Activated B cell treated with CpG ODN at 0.5 μM for 24 hours (primary cell): ENCODE results near the gene ENTPD8. TPM values are rescaled to one million over a fixed set of nuclear protein-coding genes. Genes with fewer than 3 reads are reported as not detected.

Source experiments
- ATAC-seq: fragments of 200-7000 bp; cut with Tn5 transposase; one replicate; pipeline ENCODE4 v1.10.0; 2021; ENCODE audit warnings: low read depth, mild to moderate bottlenecking, moderate library complexity
- CTCF ChIA-PET: fragments of 350-600 bp; sonication (Branson Sonifier 250); formaldehyde crosslinking; loops from one replicate; lab custom pipeline; 2021; ENCODE audit warnings: antibody characterized with exemption; lab: Charles Lee
- POLR2A ChIA-PET: fragments of 350-600 bp; sonication (Branson Sonifier 250); formaldehyde crosslinking; loops from one replicate; lab custom pipeline; 2021; ENCODE audit warnings: antibody characterized with exemption; lab: Charles Lee
- DNase-seq: peaks from one replicate; pipeline ENCODE4 v3.0.0; 2022
- H3K27ac Mint-ChIP-seq: one replicate; pipeline ENCODE4 v1.8.0; 2020; ENCODE audit warnings: mixed read lengths
- H3K27me3 Mint-ChIP-seq: one replicate; pipeline ENCODE4 v1.8.0; 2021; ENCODE audit warnings: mixed read lengths
- H3K36me3 Mint-ChIP-seq: one replicate; pipeline ENCODE4 v1.8.0; 2021; ENCODE audit warnings: low read depth, mixed read lengths
- H3K4me1 Mint-ChIP-seq: one replicate; pipeline ENCODE4 v1.8.0; 2021; ENCODE audit warnings: mixed read lengths
- H3K4me3 Mint-ChIP-seq: one replicate; pipeline ENCODE4 v1.8.0; 2020; ENCODE audit warnings: mild to moderate bottlenecking, mixed read lengths
- H3K9me3 Mint-ChIP-seq: one replicate; pipeline ENCODE4 v1.8.0; 2020; ENCODE audit warnings: mixed read lengths
- CTCF ChIP-seq: fragments of 200-600 bp; IDR thresholded peaks from one replicate; pipeline ENCODE4 v1.8.0; 2022; ENCODE audit warnings: antibody characterized with exemption, mild to moderate bottlenecking
- intact Hi-C: fragments of 100-400 bp; cut with micrococcal nuclease; formaldehyde crosslinking; loops from one replicate; pipeline ENCODE4 v1.15.1; 2024
- total RNA-seq: library from RNA; stranded (reverse); gene quantifications from 2 replicates; pipeline ENCODE4 v1.2.3, GENCODE V29; 2022

ENTPD8 gene
- total RNA-seq, 1 donor from 2014 or later = not detected

GRCh38 chr9:137486545-137487453, 45.6 kb upstream of the ENTPD8 start:
- DNase-seq = no peak
- ChIA-PET CTCF (no interaction called here), POLR2A (interaction anchor here (0.5 kb wide), 1 partner anchor 13 kb away, joined by 3 read pairs; no protein-coding TSS in a partner anchor)
- H3K4me1 Mint-ChIP-seq = no peaks in the 10 kb centered on the region
- intact Hi-C loops = no loop called here
- H3K27ac Mint-ChIP-seq = no peak overlapping the region
- H3K4me3 Mint-ChIP-seq = no peak overlapping the region
- ATAC-seq = no peak
- no peaks in the 10 kb centered on the region for H3K27me3 Mint-ChIP-seq
- no peak for TF ChIP-seq CTCF
- peaks cover 2% of the 10 kb centered on the region for H3K36me3 Mint-ChIP-seq
- no peaks in the 10 kb centered on the region for H3K9me3 Mint-ChIP-seq

- DNase-seq (no peak), ATAC-seq (no peak)
- POLR2A ChIA-PET = no interaction called here
- H3K27ac Mint-ChIP-seq = no peak overlapping the region
- no peak overlapping the region for H3K4me3 Mint-ChIP-seq
- no peaks in the 10 kb centered on the region for H3K4me1 Mint-ChIP-seq
- no peaks in the 10 kb centered on the region for H3K27me3 Mint-ChIP-seq
- CTCF ChIA-PET = no interaction called here
- H3K9me3 Mint-ChIP-seq = no peaks in the 10 kb centered on the region
- no peaks in the 10 kb centered on the region for H3K36me3 Mint-ChIP-seq
- intact Hi-C loops = no loop called here
- no peak for TF ChIP-seq CTCF
Observed at GRCh38 chr9:137486141-137486490, 45.0 kb upstream of the ENTPD8 start.

- H3K4me3 Mint-ChIP-seq = no peak overlapping the region
- intact Hi-C loops = no loop called here
- H3K4me1 Mint-ChIP-seq = no peaks in the 10 kb centered on the region
- H3K27ac Mint-ChIP-seq = no peak overlapping the region
- H3K27me3 Mint-ChIP-seq = no peaks in the 10 kb centered on the region
- ATAC-seq (no peak), DNase-seq (no peak)
- no peaks in the 10 kb centered on the region for H3K36me3 Mint-ChIP-seq
- no peak for TF ChIP-seq CTCF
- no peaks in the 10 kb centered on the region for H3K9me3 Mint-ChIP-seq
- CTCF ChIA-PET = no interaction called here
- POLR2A ChIA-PET = no interaction called here
Observed at GRCh38 chr9:137485343-137486140, 44.4 kb upstream of the ENTPD8 start.

GRCh38 chr9:137484551-137485315, 43.6 kb upstream of the ENTPD8 start:
- TF ChIP-seq CTCF = no peak
- Mint-ChIP-seq H3K4me3 (no peak overlapping the region), H3K27ac (no peak overlapping the region), H3K9me3 (no peaks in the 10 kb centered on the region), H3K4me1 (no peaks in the 10 kb centered on the region), H3K27me3 (no peaks in the 10 kb centered on the region), H3K36me3 (no peaks in the 10 kb centered on the region)
- intact Hi-C loops = no loop called here
- CTCF ChIA-PET = no interaction called here
- no peak for DNase-seq
- POLR2A ChIA-PET = no interaction called here
- ATAC-seq = no peak
